ENCODE results near the gene RPS6KA5. TPM values are rescaled to one million over a fixed set of nuclear protein-coding genes. Genes with fewer than 3 reads are reported as not detected.

Gene RPS6KA5
- total and polyA plus RNA-seq, 9 of the 15 experiments (the other 6 are each of a cell fraction or from before 2014, with no cell fraction given): 0.88 to 7.7 (median 4.7) TPM

GRCh38 chr14:90805662-90806540, 254.5 kb downstream of the RPS6KA5 start (continued):
- TF ChIP-seq CCNT2 (IDR thresholded peaks at IDR 0.05; ENCODE audit: borderline replicate concordance, extremely low read depth, insufficient read length, low read depth, low read length) (no peak), SUPT5H (IDR thresholded peaks at IDR 0.05) (no peak), TFAM (CRISPR knock-in tag; conservative IDR thresholded peaks at IDR 0.05) (no peak), ZNF175 (CRISPR knock-in tag; IDR thresholded peaks at IDR 0.05; ENCODE audit: low read depth) (no peak), POLR2G (IDR thresholded peaks at IDR 0.05; ENCODE audit: low read depth, low read length) (peak; percentile 56), LEF1 (IDR thresholded peaks at IDR 0.05) (0 out of 2 replicates have a peak, but pooled peaks have one; percentile 8), ZSCAN29 (IDR thresholded peaks at IDR 0.05) (no peak), KDM1A (IDR thresholded peaks at IDR 0.05) (peak; percentile 76 to 78), RREB1 (CRISPR knock-in tag; IDR thresholded peaks at IDR 0.05) (no peak), GATAD2B (IDR thresholded peaks at IDR 0.05; ENCODE audit: borderline replicate concordance) (no peak)
- TF ChIP-seq, protein P1, sequence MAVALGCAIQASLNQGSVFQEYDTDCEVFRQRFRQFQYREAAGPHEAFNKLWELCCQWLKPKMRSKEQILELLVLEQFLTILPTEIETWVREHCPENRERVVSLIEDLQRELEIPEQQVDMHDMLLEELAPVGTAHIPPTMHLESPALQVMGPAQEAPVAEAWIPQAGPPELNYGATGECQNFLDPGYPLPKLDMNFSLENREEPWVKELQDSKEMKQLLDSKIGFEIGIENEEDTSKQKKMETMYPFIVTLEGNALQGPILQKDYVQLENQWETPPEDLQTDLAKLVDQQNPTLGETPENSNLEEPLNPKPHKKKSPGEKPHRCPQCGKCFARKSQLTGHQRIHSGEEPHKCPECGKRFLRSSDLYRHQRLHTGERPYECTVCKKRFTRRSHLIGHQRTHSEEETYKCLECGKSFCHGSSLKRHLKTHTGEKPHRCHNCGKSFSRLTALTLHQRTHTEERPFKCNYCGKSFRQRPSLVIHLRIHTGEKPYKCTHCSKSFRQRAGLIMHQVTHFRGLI (CRISPR knock-in tag; IDR thresholded peaks at IDR 0.05): no peak
- TF ChIP-seq, protein P2, sequence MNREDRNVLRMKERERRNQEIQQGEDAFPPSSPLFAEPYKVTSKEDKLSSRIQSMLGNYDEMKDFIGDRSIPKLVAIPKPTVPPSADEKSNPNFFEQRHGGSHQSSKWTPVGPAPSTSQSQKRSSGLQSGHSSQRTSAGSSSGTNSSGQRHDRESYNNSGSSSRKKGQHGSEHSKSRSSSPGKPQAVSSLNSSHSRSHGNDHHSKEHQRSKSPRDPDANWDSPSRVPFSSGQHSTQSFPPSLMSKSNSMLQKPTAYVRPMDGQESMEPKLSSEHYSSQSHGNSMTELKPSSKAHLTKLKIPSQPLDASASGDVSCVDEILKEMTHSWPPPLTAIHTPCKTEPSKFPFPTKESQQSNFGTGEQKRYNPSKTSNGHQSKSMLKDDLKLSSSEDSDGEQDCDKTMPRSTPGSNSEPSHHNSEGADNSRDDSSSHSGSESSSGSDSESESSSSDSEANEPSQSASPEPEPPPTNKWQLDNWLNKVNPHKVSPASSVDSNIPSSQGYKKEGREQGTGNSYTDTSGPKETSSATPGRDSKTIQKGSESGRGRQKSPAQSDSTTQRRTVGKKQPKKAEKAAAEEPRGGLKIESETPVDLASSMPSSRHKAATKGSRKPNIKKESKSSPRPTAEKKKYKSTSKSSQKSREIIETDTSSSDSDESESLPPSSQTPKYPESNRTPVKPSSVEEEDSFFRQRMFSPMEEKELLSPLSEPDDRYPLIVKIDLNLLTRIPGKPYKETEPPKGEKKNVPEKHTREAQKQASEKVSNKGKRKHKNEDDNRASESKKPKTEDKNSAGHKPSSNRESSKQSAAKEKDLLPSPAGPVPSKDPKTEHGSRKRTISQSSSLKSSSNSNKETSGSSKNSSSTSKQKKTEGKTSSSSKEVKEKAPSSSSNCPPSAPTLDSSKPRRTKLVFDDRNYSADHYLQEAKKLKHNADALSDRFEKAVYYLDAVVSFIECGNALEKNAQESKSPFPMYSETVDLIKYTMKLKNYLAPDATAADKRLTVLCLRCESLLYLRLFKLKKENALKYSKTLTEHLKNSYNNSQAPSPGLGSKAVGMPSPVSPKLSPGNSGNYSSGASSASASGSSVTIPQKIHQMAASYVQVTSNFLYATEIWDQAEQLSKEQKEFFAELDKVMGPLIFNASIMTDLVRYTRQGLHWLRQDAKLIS (CRISPR knock-in tag; IDR thresholded peaks at IDR 0.05): no peak
- TF ChIP-seq, protein P3, sequence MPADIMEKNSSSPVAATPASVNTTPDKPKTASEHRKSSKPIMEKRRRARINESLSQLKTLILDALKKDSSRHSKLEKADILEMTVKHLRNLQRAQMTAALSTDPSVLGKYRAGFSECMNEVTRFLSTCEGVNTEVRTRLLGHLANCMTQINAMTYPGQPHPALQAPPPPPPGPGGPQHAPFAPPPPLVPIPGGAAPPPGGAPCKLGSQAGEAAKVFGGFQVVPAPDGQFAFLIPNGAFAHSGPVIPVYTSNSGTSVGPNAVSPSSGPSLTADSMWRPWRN (IDR thresholded peaks at IDR 0.05; ENCODE audit: low read depth): no peak
